HL-60 (cell line): ENCODE measurements around the gene CEP112.

ENCODE experiments used
- CTCF ChIP-seq: IDR thresholded peaks from one replicate; pipeline ENCODE4 v1.5.1; 2011; ENCODE audit warnings: low read length, control low read depth, inconsistent platforms; ENCODE audit not compliant: insufficient read depth
- GABPA ChIP-seq: IDR thresholded peaks from 2 replicates; pipeline ENCODE4 v1.6.1; 2012; ENCODE audit warnings: low read depth
- POLR2AphosphoS5 ChIP-seq: IDR thresholded peaks from 2 replicates; pipeline ENCODE4 v1.6.1; 2012; ENCODE audit warnings: low read depth
- REST ChIP-seq: IDR thresholded peaks from 2 replicates; pipeline ENCODE4 v1.6.1; 2012; ENCODE audit warnings: low read depth; ENCODE audit not compliant: insufficient replicate concordance

GRCh38 chr17:66146394-66146793 is 45.5 kb downstream of the CEP112 start:
- TF ChIP-seq POLR2AphosphoS5 (no peak), CTCF (no peak), REST (no peak), GABPA (no peak)
